Measurements from ENCODE around the gene SH2B2.

GRCh38 chr7:102320601-102321350 lies 34.1 kb downstream of the SH2B2 start:
- TF ChIP-seq POLR2A (IDR thresholded peaks at IDR 0.05), result no peak
- no peak for TF ChIP-seq CTCF (IDR thresholded peaks at IDR 0.05)
